BLaER1 treated with 17β-estradiol and CSF1 and Interleukin-3, amounts not matched to agents 10 nM and 100 nM (cell line): ENCODE data around the gene SPIN1.

Source experiments
- H3K27ac ChIP-seq, 11 experiments: shearing (Covaris generic); formaldehyde crosslinking; 2 replicates each; pipeline ENCODE4 v1.8.1; 2022
- H3K27me3 ChIP-seq, 11 experiments: shearing (Covaris generic); formaldehyde crosslinking; 2 replicates each; pipeline ENCODE4 v1.8.1; 2022
- H3K36me3 ChIP-seq, 11 experiments: shearing (Covaris generic); formaldehyde crosslinking; 2 replicates each; pipeline ENCODE4 v1.8.1; 2022
- H3K4me1 ChIP-seq, 10 experiments: shearing (Covaris generic); formaldehyde crosslinking; 2 replicates each; pipeline ENCODE4 v1.8.1; 2022
- H3K4me2 ChIP-seq, 11 experiments: shearing (Covaris generic); formaldehyde crosslinking; 2 replicates each; pipeline ENCODE4 v1.8.1; 2022
- H3K4me3 ChIP-seq, 10 experiments: shearing (Covaris generic); formaldehyde crosslinking; 2 replicates each; pipeline ENCODE4 v1.8.1; 2022
- H3K9ac ChIP-seq, 11 experiments: shearing (Covaris generic); formaldehyde crosslinking; 2 replicates each; pipeline ENCODE4 v1.8.1; 2022
- H3K9me3 ChIP-seq, 11 experiments: shearing (Covaris generic); formaldehyde crosslinking; replicated peaks in 1 of 11; 2 replicates each; pipeline ENCODE4 v1.8.1; 2022
- H4K20me1 ChIP-seq, 11 experiments: shearing (Covaris generic); formaldehyde crosslinking; 2 replicates each; pipeline ENCODE4 v1.8.1; 2022
- Cebpa-rat ChIP-seq, 11 experiments: shearing (Covaris generic); IDR thresholded peaks; 2 replicates each; pipeline ENCODE4 v1.8.1; 2022

Gene SPIN1

GRCh38 chr9:88391921-88392320 lies 3.7 kb downstream of the SPIN1 start:
- no peak for TF ChIP-seq Cebpa-rat (IDR thresholded peaks at IDR 0.05)
- peak overlapping the region in 4 of 10 experiments; percentile 9 to 29 (median 14); a peak in 5 of 20 replicates for H3K4me3 ChIP-seq
- H3K27me3 ChIP-seq = no peaks in the 10 kb centered on the region
- H3K4me2 ChIP-seq = peak overlapping the region; percentile 83 to 96 (median 91)
- peaks cover 0 to 15% (median 8%) of the 10 kb centered on the region in 11 experiments; a peak in 8 of 22 replicates for H3K9me3 ChIP-seq
- H3K9ac ChIP-seq = peak overlapping the region in 4 of 11 experiments; percentile 18 to 65 (median 42); a peak in 5 of 22 replicates
- peaks cover 0 to 64% (median 29%) of the 10 kb centered on the region in 11 experiments; a peak in 16 of 22 replicates for H3K36me3 ChIP-seq
- H4K20me1 ChIP-seq = peaks cover 43 to 78% (median 68%) of the 10 kb centered on the region in 11 experiments; a peak in 20 of 22 replicates
- H3K4me1 ChIP-seq = peaks cover 43 to 79% (median 55%) of the 10 kb centered on the region in 10 experiments
- H3K27ac ChIP-seq = peak overlapping the region in 7 of 11 experiments; percentile 9 to 80 (median 44); a peak in 13 of 22 replicates

GRCh38 chr9:88392549-88392948 lies 4.3 kb downstream of the SPIN1 start:
- Histone ChIP-seq H3K4me2 (peak overlapping the region; percentile 83 to 96 (median 91)), H3K9me3 (peaks cover 0 to 15% (median 8%) of the 10 kb centered on the region in 11 experiments; a peak in 8 of 22 replicates), H3K4me1 (peaks cover 36 to 79% (median 51%) of the 10 kb centered on the region in 10 experiments), H4K20me1 (peaks cover 50 to 85% (median 74%) of the 10 kb centered on the region in 11 experiments; a peak in 20 of 22 replicates), H3K27ac (peak overlapping the region in 6 of 11 experiments; percentile 3 to 80 (median 52); a peak in 8 of 22 replicates), H3K4me3 (peak overlapping the region in 2 of 10 experiments; percentile 13 to 16; a peak in 2 of 20 replicates), H3K36me3 (peaks cover 0 to 71% (median 33%) of the 10 kb centered on the region in 11 experiments; a peak in 16 of 22 replicates), H3K27me3 (no peaks in the 10 kb centered on the region), H3K9ac (peak overlapping the region in 4 of 11 experiments; percentile 1 to 52 (median 42); a peak in 5 of 22 replicates)
- TF ChIP-seq Cebpa-rat (IDR thresholded peaks at IDR 0.05) = no peak

DNA sequence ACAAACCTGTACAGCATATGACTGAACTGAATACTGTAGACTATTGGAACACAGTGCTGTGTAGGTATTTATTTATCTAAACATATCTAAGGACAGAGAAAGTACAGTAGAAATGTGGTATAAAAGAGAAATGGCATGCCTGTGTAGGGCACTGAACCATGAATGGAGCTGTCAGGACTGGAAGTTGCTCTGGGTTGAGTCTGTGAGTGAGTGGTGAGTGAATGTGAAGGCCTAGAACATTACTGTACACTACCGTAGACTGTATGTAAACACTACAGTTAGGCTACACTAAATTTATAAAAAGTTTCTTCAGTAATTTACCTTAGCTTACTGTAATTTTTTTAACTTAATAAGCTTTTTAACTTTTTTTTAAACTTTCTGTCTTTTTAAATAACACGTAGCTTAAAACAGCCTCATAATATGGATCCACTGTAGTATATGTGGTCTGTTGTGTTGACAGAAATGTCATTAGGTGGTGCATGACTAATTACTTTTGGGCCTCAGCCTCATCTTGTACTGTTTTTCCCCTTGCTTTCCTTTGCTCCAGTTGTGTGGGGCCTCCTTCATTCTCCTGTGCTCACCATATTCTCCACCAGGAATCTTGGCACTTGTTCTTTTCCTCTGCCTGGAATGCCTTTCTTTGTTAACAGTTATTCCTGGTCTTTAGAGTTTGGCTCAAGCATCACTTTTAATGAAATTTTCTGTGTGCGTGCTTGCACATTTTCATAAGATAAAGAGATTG lies 8.8 kb downstream of the SPIN1 start:
- peaks cover 72 to 100% (median 93%) of the 10 kb centered on the region in 11 experiments; a peak in 21 of 22 replicates for H4K20me1 ChIP-seq
- H3K27me3 ChIP-seq = no peaks in the 10 kb centered on the region
- peaks cover 27 to 98% (median 71%) of the 10 kb centered on the region in 11 experiments for H3K36me3 ChIP-seq
- H3K4me3 ChIP-seq = no peak overlapping the region
- H3K4me1 ChIP-seq = peaks cover 9 to 57% (median 29%) of the 10 kb centered on the region in 10 experiments
- H3K4me2 ChIP-seq = peak overlapping the region in 5 of 11 experiments; percentile 4 to 26 (median 5); a peak in 1 of 22 replicates
- peaks cover 0 to 48% (median 25%) of the 10 kb centered on the region in 11 experiments; a peak in 16 of 22 replicates for H3K9me3 ChIP-seq
- H3K27ac ChIP-seq = no peak overlapping the region; a peak in 1 of 22 replicates
- TF ChIP-seq Cebpa-rat (IDR thresholded peaks at IDR 0.05) = no peak
- no peak overlapping the region for H3K9ac ChIP-seq

GRCh38 chr9:88398016-88398415 lies 9.8 kb downstream of the SPIN1 start:
- no peak overlapping the region for H3K9ac ChIP-seq
- H4K20me1 ChIP-seq = peaks cover 68 to 100% (median 93%) of the 10 kb centered on the region in 11 experiments; a peak in 21 of 22 replicates
- no peak overlapping the region for H3K4me3 ChIP-seq
- no peaks in the 10 kb centered on the region for H3K27me3 ChIP-seq
- peaks cover 31 to 98% (median 73%) of the 10 kb centered on the region in 11 experiments for H3K36me3 ChIP-seq
- TF ChIP-seq Cebpa-rat (IDR thresholded peaks at IDR 0.05) = no peak
- H3K4me2 ChIP-seq = no peak overlapping the region
- H3K27ac ChIP-seq = no peak overlapping the region
- H3K9me3 ChIP-seq = peaks cover 0 to 57% (median 31%) of the 10 kb centered on the region in 11 experiments; a peak in 16 of 22 replicates
- H3K4me1 ChIP-seq = peaks cover 0 to 47% (median 19%) of the 10 kb centered on the region in 10 experiments; a peak in 14 of 20 replicates

- Histone ChIP-seq H3K9ac (no peak overlapping the region), H3K4me2 (no peak overlapping the region), H4K20me1 (peaks cover 78 to 100% (median 100%) of the 10 kb centered on the region in 11 experiments), H3K9me3 (peaks cover 0 to 63% (median 31%) of the 10 kb centered on the region in 11 experiments; a peak in 18 of 22 replicates), H3K27ac (no peak overlapping the region), H3K4me1 (peaks cover 0 to 30% (median 12%) of the 10 kb centered on the region in 10 experiments; a peak in 11 of 20 replicates), H3K36me3 (peaks cover 31 to 98% (median 76%) of the 10 kb centered on the region in 11 experiments), H3K27me3 (no peaks in the 10 kb centered on the region), H3K4me3 (no peak overlapping the region)
- no peak for TF ChIP-seq Cebpa-rat (IDR thresholded peaks at IDR 0.05)
Measured at GRCh38 chr9:88399966-88400365, 11.7 kb downstream of the SPIN1 start.

- peaks cover 0 to 10% (median 2%) of the 10 kb centered on the region in 10 experiments; a peak in 5 of 20 replicates for H3K4me1 ChIP-seq
- no peak for TF ChIP-seq Cebpa-rat (IDR thresholded peaks at IDR 0.05)
- no peaks in the 10 kb centered on the region for H3K27me3 ChIP-seq
- H3K4me3 ChIP-seq = no peak overlapping the region
- H3K4me2 ChIP-seq = no peak overlapping the region
- H4K20me1 ChIP-seq = peaks cover 65 to 100% (median 96%) of the 10 kb centered on the region in 11 experiments
- no peak overlapping the region for H3K27ac ChIP-seq
- peaks cover 30 to 97% (median 84%) of the 10 kb centered on the region in 11 experiments for H3K36me3 ChIP-seq
- no peak overlapping the region for H3K9ac ChIP-seq
- H3K9me3 ChIP-seq = peaks cover 0 to 87% (median 60%) of the 10 kb centered on the region in 11 experiments; a peak in 19 of 22 replicates
Measured at GRCh38 chr9:88403340-88403739, 15.1 kb downstream of the SPIN1 start.

DNA sequence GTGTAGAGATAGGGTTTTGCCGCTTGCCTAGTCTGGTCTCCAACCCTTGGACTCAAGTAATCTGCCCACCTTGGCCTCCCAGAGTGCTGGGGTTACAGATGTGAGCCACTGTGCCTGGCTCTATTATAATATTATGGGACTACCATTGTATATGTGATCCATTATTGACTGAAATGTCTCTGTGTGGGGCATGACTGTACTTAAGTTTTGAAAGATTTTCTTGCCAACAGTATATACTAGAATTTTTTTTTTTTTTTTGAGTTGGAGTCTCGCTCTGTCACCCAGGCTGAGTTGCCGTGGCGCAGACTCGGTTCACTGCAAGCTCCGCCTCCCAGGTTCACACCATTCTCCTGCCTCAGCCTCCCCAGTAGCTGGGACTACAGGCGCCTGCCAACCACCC lies 17.8 kb downstream of the SPIN1 start:
- no peak for TF ChIP-seq Cebpa-rat (IDR thresholded peaks at IDR 0.05)
- H3K9ac ChIP-seq = no peak overlapping the region
- H3K27ac ChIP-seq = no peak overlapping the region
- H3K4me3 ChIP-seq = no peak overlapping the region
- H3K4me2 ChIP-seq = no peak overlapping the region
- no peaks in the 10 kb centered on the region for H3K27me3 ChIP-seq
- H3K9me3 ChIP-seq = peaks cover 21 to 97% (median 78%) of the 10 kb centered on the region in 11 experiments; a peak in 21 of 22 replicates
- no peaks in the 10 kb centered on the region for H3K4me1 ChIP-seq
- peaks cover 21 to 97% (median 84%) of the 10 kb centered on the region in 11 experiments; a peak in 21 of 22 replicates for H3K36me3 ChIP-seq
- H4K20me1 ChIP-seq = peaks cover 39 to 98% (median 79%) of the 10 kb centered on the region in 11 experiments; a peak in 21 of 22 replicates

GRCh38 chr9:88411471-88411870 lies 23.2 kb downstream of the SPIN1 start:
- Histone ChIP-seq H3K4me2 (no peak overlapping the region), H3K27me3 (no peaks in the 10 kb centered on the region), H3K9ac (no peak overlapping the region), H3K9me3 (peaks cover 75 to 100% (median 98%) of the 10 kb centered on the region in 11 experiments), H4K20me1 (peaks cover 5 to 94% (median 47%) of the 10 kb centered on the region in 11 experiments; a peak in 14 of 22 replicates), H3K36me3 (peaks cover 59 to 99% (median 95%) of the 10 kb centered on the region in 11 experiments), H3K4me3 (no peak overlapping the region), H3K27ac (no peak overlapping the region), H3K4me1 (no peaks in the 10 kb centered on the region)
- no peak for TF ChIP-seq Cebpa-rat (IDR thresholded peaks at IDR 0.05)
